Fibroblast of lung (primary cell): ENCODE data around the gene C8B. TPM values are rescaled to one million over a fixed set of nuclear protein-coding genes. Genes with fewer than 3 reads are reported as not detected.

Experiments
- DNase-seq, 2 donors: peaks; one replicate each; pipeline versions ENCODE4 v3.0.0 to v3.0.0-alpha.2; 2010; ENCODE audit warnings: low read depth in 2 of 2
- H2AFZ ChIP-seq: 2 replicates; pipeline ENCODE4 v1.5.1; 2012; ENCODE audit warnings: low read length, control low read depth, inconsistent platforms
- H3K27ac ChIP-seq: 2 replicates; pipeline ENCODE4 v1.5.1; 2011; ENCODE audit warnings: low read length, control low read depth; ENCODE audit not compliant: insufficient read depth
- H3K27me3 ChIP-seq: 2 replicates; pipeline ENCODE4 v1.5.1; 2011; ENCODE audit warnings: mild to moderate bottlenecking, low read length; ENCODE audit not compliant: control insufficient read depth, insufficient read depth
- H3K36me3 ChIP-seq: 2 replicates; pipeline ENCODE4 v1.5.1; 2011; ENCODE audit warnings: low read length; ENCODE audit not compliant: control insufficient read depth, insufficient read depth
- H3K4me1 ChIP-seq: 2 replicates; pipeline ENCODE4 v1.5.1; 2011; ENCODE audit warnings: low read length; ENCODE audit not compliant: control insufficient read depth, insufficient read depth; ENCODE audit errors: extremely low read depth
- H3K4me2 ChIP-seq: 2 replicates; pipeline ENCODE4 v1.5.1; 2011; ENCODE audit warnings: low read length, control low read depth; ENCODE audit not compliant: insufficient read depth; ENCODE audit errors: extremely low read depth
- H3K4me3 ChIP-seq, 4 experiments: fragments of 200-600 bp in 1 of 4; sonication (generic) in 1 of 4; replicated peaks in 1 of 4; 2 replicates each; pipeline ENCODE4 v1.5.1; 2011 to 2016; ENCODE audit warnings: low read length in 4 of 4, low read depth in 3 of 4, mild to moderate bottlenecking in 3 of 4, control low read depth in 2 of 4, inconsistent platforms in 1 of 4, mixed read lengths in 1 of 4; ENCODE audit not compliant: insufficient read depth in 1 of 4; ENCODE audit errors: control extremely low read depth in 1 of 4
- H3K79me2 ChIP-seq: 2 replicates; pipeline ENCODE4 v1.5.1; 2012; ENCODE audit warnings: mild to moderate bottlenecking, low read length, inconsistent platforms; ENCODE audit not compliant: control insufficient read depth, insufficient read depth
- H3K9ac ChIP-seq: 2 replicates; pipeline ENCODE4 v1.5.1; 2011; ENCODE audit warnings: mild to moderate bottlenecking, low read length, control low read depth; ENCODE audit not compliant: insufficient read depth
- H3K9me3 ChIP-seq: 2 replicates; pipeline ENCODE4 v1.5.1; 2012; ENCODE audit warnings: low read depth, low read length; ENCODE audit not compliant: control insufficient read depth, insufficient read depth
- H4K20me1 ChIP-seq: 2 replicates; pipeline ENCODE4 v1.5.1; 2011; ENCODE audit warnings: low read length; ENCODE audit not compliant: control insufficient read depth, insufficient read depth; ENCODE audit errors: extremely low read depth
- CTCF ChIP-seq, 2 donors: IDR thresholded peaks in 1 of 2; conservative IDR thresholded peaks in 1 of 2; 1 replicate in 1 of 2; 2 replicates in 1 of 2; pipeline ENCODE4 v1.5.1; 2011 to 2012; ENCODE audit warnings: low read length in 2 of 2, control low read depth in 1 of 2, inconsistent platforms in 1 of 2, low read depth in 1 of 2, mild to moderate bottlenecking in 1 of 2
- EZH2 ChIP-seq: IDR thresholded peaks from 2 replicates; pipeline ENCODE4 v1.5.1; 2012; ENCODE audit warnings: low read length, control low read depth, mild to moderate bottlenecking; ENCODE audit errors: missing control alignments
- polyA plus RNA-seq, 2 donors: library from polyadenylated mRNA; depleted of rRNA in 1 of 2; stranded (reverse) in 1 of 2; unstranded in 1 of 2; fragments of >200 nt; gene quantifications; 2 replicates each; pipeline ENCODE4 v1.2.1, GENCODE V29; 2011 to 2012; ENCODE audit warnings: missing spikeins in 1 of 2
- total RNA-seq: library from RNA; depleted of rRNA; stranded (reverse); fragments of >200 nt; gene quantifications from 2 replicates; pipeline ENCODE4 v1.2.1, GENCODE V29; 2014

Gene C8B
- total and polyA plus RNA-seq, 2 donors (not counting 1 experiment from before 2014, with no cell fraction given) = not detected

GRCh38 chr1:56881417-56881816 is 84.4 kb downstream of the C8B start:
- H3K4me2 ChIP-seq = no peak overlapping the region
- TF ChIP-seq EZH2 = no peak
- TF ChIP-seq CTCF (conservative IDR thresholded peaks at IDR 0.05 in 1 of 2, IDR thresholded peaks at IDR 0.05 in 1 of 2; ENCODE audit: low read depth in 1 of 2, low read length in 2 of 2) = no peak
- H3K27ac ChIP-seq = no peak overlapping the region
- no peak overlapping the region for H3K4me3 ChIP-seq
- no peak overlapping the region for H2AFZ ChIP-seq
- H4K20me1 ChIP-seq = no peaks in the 10 kb centered on the region
- H3K9ac ChIP-seq = no peak overlapping the region
- H3K27me3 ChIP-seq = no peaks in the 10 kb centered on the region
- no peaks in the 10 kb centered on the region for H3K36me3 ChIP-seq
- no peak for DNase-seq
- H3K79me2 ChIP-seq = no peaks in the 10 kb centered on the region
- no peaks in the 10 kb centered on the region for H3K9me3 ChIP-seq
- no peaks in the 10 kb centered on the region for H3K4me1 ChIP-seq

- H3K36me3 ChIP-seq = no peaks in the 10 kb centered on the region
- no peaks in the 10 kb centered on the region for H3K9me3 ChIP-seq
- DNase-seq = no peak
- no peaks in the 10 kb centered on the region for H3K79me2 ChIP-seq
- H3K4me3 ChIP-seq = no peak overlapping the region
- no peak overlapping the region for H3K27ac ChIP-seq
- TF ChIP-seq CTCF (conservative IDR thresholded peaks at IDR 0.05 in 1 of 2, IDR thresholded peaks at IDR 0.05 in 1 of 2; ENCODE audit: low read depth in 1 of 2, low read length in 2 of 2) (no peak), EZH2 (no peak)
- H3K27me3 ChIP-seq = no peaks in the 10 kb centered on the region
- H2AFZ ChIP-seq = no peak overlapping the region
- no peaks in the 10 kb centered on the region for H4K20me1 ChIP-seq
- no peak overlapping the region for H3K4me2 ChIP-seq
- H3K9ac ChIP-seq = no peak overlapping the region
- H3K4me1 ChIP-seq = no peaks in the 10 kb centered on the region
Measured at GRCh38 chr1:56880774-56881173, 85.0 kb downstream of the C8B start.

Other genes starting within 250 kb of the C8B start
- not detected in 2 replicates for gene FYB2, start 146.6 kb downstream of the C8B start, total RNA-seq
- gene FYB2, start 146.6 kb downstream of the C8B start, polyA plus RNA-seq = not detected in 2 replicates
- gene C8A, start 111.2 kb downstream of the C8B start, total RNA-seq = not detected in 2 replicates
- gene C8A, start 111.2 kb downstream of the C8B start, polyA plus RNA-seq = not detected in 2 replicates